CD4-positive, alpha-beta T cell treated with Interleukin-17A for 4 hours (primary cell): ENCODE results near the gene PDE11A.
"Not testable (repeated sequence)": the region's sequence is repeated elsewhere in the genome, so short reads cannot be mapped to it uniquely, and the experiment has no call there.

ENCODE experiments used
- DNase-seq: peaks from one replicate; pipeline ENCODE4 v3.0.0-alpha.2; 2020; ENCODE audit warnings: mixed read lengths

The PDE11A gene

DNA sequence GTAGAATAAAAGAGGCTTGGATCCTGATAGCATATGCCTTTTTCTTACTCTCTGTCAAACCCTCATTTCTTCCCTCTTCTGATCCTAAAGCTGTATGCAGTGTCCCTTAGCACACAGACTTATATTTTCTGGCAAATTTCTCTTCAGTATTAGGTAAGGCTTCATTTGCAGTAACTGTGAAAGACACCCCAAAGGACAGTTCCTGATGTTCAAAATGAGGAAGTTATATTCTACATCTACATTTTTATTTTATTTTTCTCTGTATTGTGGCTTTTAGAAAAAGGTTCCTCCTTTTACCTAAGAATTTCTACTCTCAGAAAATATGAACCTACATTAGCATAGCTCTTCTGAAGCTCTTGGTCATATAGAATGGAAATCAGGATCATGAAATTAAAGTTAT, 261.7 kb downstream of the PDE11A start:
- no peak for DNase-seq

DNA sequence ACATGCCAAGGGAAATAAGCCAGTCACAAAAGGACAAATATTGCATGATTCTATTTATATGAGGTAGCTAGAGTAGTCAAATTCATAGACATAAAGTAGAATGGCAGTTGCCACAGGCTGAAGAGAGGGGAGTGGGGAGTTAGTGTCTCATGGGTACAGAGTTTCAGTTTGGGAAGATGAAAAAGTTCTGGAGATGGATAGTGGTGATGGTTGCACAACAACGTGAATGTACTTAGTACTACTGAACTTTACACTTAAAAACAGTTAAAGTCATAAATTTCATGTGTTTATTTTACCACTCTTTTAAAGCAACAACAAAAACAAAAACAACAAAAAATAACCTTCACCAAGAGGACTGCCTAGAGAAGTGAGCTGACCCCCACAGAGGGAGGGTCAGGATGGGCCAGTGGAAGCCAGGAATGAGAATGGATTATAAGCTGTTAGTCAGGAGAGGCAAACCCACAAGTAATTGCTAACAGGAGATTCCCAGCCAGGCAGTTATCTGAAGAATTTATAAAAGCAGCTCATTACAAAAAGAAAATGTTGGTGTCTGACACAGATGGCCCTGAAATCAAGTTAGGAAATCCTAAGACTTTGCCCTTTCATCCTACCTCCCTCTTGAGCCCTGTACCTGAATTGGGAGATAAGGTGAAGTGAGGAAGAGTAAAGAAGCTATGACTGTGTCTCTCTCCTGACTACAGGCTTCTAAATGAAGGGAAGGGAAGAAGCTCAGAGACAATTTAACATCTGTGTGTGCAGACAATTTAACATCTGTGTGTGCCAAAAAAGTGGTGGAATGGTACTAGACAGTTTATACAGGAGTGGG, 263.4 kb downstream of the PDE11A start:
- no peak for DNase-seq

DNA sequence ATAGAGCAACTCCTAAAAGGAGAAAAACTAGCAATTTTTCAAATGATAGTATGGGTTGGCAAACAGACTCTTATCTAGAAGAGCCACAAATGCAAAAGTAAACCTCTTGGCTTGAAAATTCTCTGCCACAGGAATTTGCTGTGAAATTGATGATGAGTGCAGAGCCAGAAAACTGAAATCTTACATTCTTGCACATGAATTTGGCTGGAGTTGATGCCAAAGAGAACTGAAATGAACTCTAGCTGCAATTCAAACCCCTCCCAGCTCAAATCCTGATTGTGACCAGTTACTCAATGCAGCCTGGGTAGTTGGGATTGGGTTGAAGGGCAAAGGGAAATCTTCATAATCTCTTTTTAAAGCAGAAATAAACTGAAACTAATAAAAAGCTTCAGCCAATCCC, 266.6 kb downstream of the PDE11A start:
- no peak for DNase-seq

DNA sequence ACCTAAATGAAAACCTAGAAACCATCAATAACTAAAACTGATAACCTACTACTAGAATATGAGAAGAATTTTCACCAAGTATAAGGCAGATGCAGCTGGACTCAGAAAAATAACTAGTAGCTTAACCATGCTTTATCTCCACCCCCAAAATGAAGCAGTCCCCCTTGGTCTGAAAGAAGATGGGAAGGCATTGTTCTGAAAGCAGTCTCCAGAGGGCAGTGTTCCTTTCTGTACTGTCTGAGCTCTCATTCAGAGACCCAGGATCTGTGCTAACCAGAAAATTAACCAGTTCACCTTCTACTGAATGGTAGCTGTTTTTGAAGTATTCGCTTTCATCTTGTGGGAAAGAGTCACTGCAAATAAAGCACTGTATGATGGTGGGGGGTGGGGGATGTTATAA, 273.0 kb downstream of the PDE11A start:
- no peak for DNase-seq

DNA sequence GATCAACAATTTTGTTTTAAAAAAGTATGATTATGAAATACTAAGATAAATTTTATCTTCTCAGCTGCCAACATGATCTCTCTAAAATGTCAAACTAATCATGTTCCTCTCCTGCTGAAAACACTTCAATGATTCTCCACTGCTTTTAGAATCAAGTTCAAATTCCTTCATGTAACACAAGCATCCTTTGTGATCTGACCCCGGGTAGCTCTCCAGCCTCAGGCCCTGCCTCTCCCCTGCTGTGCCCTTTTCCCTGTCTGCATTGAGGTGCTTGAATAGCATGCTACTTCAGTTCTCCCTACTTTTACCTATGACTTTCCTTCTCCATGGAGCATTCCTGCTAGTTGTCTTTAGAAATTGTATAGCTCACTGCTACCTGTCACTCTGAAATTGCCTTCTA, 274.8 kb downstream of the PDE11A start:
- no peak for DNase-seq

DNA sequence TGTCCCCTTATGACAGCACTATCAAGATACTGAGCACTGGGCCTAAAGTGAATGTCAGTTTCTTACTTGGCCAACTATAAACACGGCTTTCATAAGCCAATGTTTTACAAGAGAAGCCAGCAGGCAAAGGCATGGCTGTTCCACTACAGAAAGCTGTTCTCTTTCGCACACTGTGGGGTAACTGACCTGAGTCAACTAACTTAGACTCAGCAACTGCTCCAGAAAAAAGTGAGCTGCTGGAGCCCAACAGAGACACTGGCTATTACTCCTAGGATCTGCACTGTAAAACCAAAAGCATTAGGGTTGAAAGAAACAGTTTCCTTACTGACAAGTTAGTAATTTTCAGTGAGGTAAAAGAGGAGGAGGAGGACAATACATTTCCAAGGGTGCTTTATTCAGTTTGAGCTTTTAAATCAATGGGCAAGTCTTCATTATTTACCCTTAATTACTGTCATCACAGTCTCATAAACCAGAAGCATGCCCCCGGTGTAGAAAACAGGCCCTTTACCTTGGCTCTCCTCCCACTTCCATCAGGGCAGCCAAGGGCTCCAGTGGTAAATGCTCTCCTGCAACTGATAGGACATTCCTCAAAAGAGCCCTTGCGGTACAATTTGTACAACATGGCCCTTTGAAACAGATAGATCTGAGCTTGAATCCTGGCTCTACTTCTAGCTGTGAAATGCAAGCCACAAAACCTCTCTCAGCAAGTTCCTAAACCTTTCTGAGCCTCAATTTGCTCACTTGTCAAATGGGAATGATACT, 275.7 kb downstream of the PDE11A start:
- no peak for DNase-seq

DNA sequence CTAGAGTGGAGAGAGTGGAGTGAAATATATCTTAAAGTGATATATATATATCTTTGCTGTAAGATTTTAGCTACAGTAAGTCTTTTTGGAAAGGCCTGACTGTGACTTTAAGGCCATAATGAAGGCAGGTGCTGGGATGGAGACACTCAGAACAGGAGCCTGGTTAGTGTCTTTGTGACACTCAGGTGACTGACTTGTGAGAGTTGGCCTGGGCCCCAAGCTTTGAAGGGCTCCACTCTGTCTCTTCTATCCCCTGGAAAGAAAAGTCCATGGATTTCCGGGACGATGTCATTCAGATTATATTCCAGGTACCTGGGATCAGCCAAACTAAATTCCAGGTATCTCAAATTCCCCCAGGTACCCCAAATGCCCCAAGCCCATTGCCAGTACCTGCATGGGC, 276.6 kb downstream of the PDE11A start:
- DNase-seq, result no peak

DNA sequence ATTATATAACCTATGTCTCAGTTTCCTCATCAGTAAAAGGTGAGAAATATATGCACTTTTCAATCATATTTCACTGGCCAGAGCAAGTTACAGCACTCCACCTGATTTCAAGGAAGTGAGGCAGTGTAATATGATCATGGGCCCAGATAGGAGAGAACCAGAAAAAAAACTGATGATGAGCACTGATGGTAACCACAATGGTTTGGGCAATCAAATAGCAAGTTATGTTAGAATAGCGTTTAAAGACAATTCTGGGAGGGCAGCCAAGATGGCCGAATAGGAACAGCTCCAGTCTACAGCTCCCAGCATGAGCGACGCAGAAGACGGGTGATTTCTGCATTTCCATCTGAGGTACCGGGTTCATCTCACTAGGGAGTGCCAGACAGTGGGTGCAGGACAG, 287.4 kb downstream of the PDE11A start:
- DNase-seq, result not testable (repeated sequence)

DNA sequence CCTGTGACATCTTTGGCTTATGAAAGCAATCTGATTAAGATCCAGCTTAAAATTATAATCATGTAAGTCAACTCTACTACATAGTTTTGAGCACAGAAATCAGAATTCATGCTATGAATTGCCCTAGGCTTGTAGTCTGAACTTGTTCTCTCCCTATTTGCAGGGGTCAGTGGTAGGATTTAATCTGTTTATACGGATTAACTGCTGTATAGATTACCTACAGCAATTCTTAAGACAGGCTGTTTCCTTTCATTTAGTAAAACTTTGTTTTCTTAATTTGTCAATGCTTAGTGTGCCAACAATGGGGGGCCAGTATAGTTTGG, 287.9 kb downstream of the PDE11A start:
- no peak for DNase-seq

DNA sequence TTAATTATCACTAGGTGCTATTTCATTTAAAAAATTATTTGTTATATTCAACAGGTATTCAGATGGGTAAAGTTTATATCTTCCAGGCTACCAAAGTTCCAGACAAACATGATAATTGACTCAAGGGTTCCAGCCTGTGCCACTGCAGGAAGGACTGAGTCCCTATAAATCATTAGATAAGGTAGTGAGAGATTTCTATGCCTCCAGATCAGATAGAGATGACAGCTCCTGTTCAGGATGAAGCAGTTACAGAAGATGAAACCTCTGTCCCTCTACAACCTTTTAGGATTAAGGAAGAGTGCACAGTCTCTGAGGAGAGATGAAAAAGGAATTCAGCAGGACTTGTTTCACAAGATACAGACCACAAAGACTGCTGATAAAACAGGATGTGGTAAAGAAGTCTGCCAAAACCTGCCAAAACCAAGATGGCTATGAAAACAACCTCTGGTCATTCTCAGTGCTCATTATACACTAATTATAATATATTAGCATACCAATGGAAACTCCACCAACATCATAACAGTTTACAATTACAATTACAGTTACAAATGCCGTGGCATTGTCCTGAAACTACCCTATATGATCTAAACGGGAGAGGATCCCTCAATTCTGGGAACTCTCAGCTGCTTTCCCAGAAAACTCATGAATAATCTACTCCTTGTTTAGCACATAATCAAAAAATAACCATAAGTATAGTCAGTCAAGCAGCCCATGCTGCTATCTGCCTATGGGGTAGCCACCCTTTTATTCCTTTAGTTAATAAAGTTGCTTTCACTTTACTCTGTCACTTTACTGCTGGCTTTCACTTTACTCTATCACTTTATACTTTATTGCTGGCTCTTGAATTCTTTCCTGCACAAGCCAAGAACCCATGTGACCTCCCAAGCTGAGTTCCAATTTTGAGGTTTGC, 288.5 kb downstream of the PDE11A start:
- DNase-seq, result no peak

DNA sequence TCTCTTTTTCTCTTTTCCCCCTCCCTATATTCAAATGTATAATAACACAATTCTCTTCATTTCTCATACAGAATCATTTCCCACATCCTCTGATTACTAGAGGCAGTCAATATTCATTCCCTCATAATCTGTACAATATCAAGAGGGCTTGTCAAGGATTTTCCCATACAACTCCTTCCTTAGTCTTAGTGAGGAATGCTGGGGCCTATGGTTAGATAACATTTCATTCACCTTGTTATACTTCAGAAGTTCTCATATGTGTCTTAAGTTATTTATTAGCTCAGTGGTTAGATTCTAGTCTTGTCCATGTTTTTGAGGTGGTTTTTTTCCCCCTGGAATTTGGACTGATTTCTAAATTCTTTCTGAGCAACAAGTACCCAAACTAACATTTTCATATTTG, 289.5 kb downstream of the PDE11A start:
- no peak for DNase-seq

DNA sequence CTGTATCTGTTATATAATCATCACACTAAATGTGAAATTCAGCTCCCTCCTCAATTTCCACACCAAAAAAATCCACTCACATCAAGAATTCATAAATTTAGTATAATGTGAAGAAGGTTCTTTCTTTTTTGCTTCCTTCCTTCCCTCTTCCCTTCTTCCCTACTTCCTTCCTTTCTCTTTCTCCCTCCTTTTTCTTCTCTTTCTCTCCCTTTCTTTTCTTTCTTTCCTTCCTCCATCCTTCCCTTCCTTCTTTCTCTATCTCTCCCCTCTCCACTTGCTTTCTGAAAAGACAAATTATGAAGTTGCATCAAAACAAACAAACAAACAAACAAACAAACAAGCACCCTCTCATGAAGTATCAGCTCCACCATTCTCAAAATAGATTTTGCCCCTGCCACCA, 290.0 kb downstream of the PDE11A start:
- no peak for DNase-seq

DNA sequence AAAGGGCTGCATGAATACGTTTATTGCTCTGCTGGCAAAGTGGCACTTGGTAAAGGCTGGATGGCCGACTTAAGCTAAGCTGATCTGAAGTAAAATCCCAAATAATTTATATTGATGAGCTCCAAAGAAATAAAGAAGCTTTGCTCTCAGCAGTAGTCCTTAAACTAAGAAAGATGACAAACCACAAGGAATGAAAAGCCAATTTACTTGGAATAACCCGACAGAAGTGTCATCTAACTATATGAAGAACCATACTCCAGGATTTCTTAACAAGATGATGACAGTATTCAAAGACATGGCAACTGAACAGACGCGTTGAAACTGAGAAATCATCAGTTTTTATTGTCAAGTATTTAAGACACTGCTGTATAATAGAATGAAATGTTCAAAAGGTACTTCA, 294.1 kb downstream of the PDE11A start:
- no peak for DNase-seq

DNA sequence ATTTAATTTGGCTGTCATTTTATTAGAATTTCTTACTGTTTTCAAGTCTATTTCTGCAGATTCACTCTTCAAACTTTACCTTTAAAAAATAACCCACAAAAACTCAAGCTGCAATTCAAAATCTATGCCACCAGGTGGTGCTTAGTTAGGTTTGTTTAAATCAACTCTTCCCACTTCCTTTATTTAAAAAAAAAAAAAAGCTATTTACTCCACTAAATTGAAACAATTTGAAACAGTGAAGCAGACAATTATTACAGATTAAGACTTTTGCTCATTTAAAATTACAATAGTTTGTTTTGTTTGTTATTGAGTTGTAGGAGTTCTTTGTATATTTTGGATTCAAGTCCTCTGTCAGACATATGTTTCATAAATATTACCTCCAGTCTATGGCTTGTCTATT, 300.0 kb downstream of the PDE11A start:
- DNase-seq, result peak; percentile 6

DNA sequence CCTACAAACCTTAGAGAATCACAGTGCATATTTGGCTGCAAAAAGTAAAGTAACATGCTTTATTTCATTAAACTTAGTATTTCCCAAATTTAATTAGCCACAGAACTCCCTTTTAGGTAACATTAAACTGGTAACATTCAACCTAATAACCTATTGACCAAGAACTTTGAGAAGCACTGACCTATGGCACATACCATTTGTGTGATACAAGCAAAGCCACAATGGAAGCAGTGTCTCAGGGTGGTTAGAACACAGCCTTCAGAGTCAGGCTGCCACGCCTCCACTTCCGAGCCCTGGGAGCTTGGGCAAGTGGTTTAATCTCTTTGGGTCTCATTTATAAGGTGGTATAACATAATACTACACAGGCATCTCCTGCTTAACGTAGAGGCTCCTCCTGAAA, 301.4 kb downstream of the PDE11A start:
- no peak for DNase-seq

DNA sequence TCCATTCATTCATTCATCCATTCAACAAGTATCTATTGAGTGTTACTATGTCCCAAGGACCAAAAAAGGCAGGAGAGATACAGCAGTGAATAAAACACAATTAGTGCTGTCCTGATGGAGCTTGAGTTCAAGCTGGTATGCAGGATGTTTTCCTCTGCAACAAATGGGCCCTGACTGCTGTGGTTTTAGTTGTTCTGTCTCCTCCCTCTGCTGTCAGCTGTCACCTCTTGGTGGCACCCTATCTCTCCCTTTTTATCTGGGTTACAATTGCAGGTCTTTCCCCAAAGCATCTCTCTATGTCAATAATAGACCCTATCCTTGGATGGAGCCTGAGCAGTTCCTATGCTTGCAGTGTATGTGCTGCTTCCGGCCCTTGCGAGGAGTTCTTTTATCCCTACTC, 304.8 kb downstream of the PDE11A start:
- DNase-seq, result no peak

DNA sequence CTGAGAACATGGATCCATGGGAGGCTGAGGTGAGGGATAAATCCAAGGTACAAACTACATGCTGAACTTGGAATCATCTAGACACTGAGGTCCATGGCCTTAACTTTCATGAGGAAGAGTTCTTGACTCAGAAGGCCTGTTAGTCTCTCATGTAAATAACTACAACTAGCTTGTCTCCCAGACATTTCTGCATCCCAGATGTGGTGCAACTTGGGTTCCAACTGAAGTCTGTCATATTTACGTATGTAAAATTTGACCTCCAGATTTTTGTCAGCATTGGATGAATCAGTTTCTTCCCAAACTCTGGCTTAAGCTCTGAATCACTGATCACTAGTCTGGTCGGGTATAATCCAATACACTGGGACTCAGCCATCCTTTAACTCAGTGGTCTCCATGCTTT, 306.9 kb downstream of the PDE11A start:
- DNase-seq, result no peak

DNA sequence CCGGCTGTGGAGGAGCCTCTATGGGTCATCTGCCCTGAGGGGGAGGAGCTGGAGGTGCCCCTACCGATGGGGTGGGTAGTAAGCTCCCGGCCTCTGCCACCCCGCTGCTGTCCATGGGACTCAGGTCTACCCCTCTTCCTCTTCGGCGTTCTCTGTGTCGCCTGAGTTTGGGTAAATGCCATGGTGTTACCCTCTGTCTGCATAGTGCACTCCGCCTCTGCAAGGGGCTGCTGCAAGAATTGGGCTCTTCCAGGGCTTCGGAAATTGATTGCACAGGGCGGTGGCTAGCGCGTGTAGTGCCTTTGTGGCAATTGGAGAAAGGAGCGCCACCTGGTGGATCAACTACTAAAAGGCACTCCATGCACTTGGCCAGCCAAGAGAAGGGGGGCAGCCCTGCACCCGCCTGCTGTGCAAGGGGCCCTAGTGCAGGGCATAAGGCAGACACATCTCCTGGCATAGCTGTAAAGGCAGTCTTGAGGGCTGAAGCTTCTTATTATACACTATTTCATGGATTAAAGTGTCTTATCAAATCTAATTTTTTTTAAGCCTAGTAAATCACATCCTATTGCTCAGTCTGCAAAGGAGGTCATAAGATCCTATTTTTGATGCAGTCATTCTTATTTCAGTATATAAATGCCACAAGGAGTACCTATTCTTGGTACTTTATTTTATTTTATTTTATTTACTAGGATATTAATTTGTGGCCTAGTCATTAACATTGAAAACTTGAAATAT, 308.9 kb downstream of the PDE11A start:
- DNase-seq, result peak; percentile 80

DNA sequence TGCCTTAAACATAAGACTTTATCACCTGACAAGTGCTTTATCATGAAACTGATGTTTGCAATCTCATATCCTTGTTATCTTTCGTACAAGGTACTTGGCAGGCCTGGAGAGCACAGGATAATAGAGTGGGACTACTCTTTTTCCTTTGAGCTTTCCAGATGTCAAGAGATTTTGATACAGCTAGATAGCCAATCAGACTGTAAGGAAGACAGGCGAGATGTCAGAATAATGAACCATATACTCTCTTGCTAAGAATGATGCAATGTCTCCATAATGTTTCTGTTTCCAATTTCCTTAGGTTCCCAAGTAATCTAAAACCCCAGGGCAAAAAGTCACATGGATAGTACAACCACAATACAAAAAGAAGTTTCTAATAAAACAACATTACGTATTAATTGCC, 313.1 kb downstream of the PDE11A start:
- no peak for DNase-seq

DNA sequence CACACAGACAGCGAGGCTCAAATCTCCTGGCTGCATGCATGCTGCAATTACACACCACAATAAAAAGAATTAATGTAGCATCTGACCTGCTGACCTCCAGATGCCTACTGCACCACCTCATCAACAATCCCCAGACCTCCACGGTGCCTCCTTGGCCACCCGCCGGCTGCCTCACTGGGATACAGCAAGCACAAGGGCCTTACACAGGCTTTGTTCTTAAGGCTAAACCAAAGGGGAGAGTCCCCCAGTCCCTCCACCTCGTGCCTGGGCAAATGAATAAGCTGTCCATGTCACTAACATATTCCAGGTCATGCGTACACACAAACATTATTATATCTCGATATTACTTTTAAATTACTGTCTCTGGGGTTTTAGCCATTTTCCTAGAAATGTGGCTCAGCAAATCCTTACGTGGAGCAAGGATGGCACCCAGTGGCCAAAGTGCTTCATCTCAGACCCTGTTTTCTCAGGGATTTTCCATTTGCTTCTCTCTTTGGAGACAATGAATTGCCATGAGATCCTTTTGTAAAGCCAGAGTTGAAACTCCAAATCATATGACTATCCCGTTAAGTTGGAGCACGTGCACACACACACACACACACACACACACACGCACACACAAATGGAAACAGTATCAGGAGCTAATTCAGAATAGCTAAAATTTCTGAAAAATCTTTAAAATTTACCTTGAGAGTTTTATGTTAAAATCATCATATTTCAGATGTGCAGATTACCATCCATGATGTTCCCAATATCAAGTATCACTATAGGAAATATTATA, 313.8 kb downstream of the PDE11A start:
- peak; percentile 5 for DNase-seq

DNA sequence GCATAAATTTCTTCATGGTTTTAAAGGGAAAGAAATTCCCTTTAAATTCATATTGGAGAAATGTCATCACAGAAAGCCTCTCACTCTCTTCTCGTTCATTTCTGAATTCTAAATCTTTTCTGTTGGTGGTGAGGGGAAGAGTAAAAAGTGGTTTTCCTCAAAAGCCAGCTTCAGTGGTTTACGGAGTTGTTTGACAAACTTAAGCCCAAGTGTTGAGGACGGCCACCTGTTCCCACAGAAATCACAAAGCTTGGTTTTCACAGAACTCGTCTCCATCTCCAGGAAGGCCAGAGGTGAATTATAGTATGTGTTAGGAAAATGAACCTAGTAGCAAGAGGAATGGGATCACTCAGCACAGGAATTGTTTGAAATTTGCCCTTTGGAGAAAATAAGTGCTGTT, 316.2 kb downstream of the PDE11A start:
- DNase-seq, result no peak

DNA sequence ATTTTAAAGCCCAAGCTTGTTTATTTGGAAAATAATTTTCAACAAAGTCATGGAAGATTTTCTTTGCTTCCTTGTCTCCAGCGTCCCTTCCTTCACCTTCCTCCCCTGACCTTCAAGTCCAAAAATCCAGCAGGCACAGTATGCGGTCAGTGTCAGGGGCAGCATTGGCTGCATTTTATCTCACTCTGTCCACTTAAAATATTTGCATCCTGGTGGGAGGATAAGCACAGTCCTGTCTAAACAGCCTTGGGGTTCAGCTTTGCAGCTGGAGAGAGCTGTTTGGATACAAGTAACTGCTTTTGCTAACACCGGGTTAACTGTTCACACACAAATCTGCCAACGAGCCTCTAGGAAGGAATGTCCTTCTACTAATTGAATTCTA, 318.1 kb downstream of the PDE11A start:
- DNase-seq, result no peak
